Hematopoietic multipotent progenitor cell treated with erythropoietin and hydrocortisone succinate and interleukin-3 and kit ligand, for 6 days (in vitro differentiated cells): Measurements from ENCODE around the gene SLC39A3.

Experiments
- DNase-seq: peaks from one replicate; pipeline ENCODE4 v3.0.0-alpha.2; 2015

SLC39A3 gene

GRCh38 chr19:2768365-2769132 lies 28.7 kb upstream of the SLC39A3 start:
- DNase-seq = no peak

GRCh38 chr19:2767688-2768087 lies 27.9 kb upstream of the SLC39A3 start:
- DNase-seq = no peak

- no peak for DNase-seq
Observed at GRCh38 chr19:2766594-2767372, 27.0 kb upstream of the SLC39A3 start.

GRCh38 chr19:2765376-2765775 lies 25.6 kb upstream of the SLC39A3 start:
- no peak for DNase-seq

GRCh38 chr19:2764945-2765344 lies 25.1 kb upstream of the SLC39A3 start:
- DNase-seq = no peak

- DNase-seq = no peak
Observed at GRCh38 chr19:2763687-2764086, 23.9 kb upstream of the SLC39A3 start.

- DNase-seq = no peak
Observed at GRCh38 chr19:2762783-2763496, 23.1 kb upstream of the SLC39A3 start.

- no peak for DNase-seq
Observed at GRCh38 chr19:2761876-2762782, 22.3 kb upstream of the SLC39A3 start.

- no peak for DNase-seq
Observed at GRCh38 chr19:2761309-2761677, 21.5 kb upstream of the SLC39A3 start.

GRCh38 chr19:2759965-2760364 lies 20.1 kb upstream of the SLC39A3 start:
- no peak for DNase-seq

GRCh38 chr19:2759362-2759761 lies 19.5 kb upstream of the SLC39A3 start:
- no peak for DNase-seq

- DNase-seq = no peak
Observed at GRCh38 chr19:2758601-2759313, 18.9 kb upstream of the SLC39A3 start.

GRCh38 chr19:2756921-2757881 lies 17.4 kb upstream of the SLC39A3 start:
- no peak for DNase-seq

- no peak for DNase-seq
Observed at GRCh38 chr19:2756477-2756876, 16.7 kb upstream of the SLC39A3 start.

GRCh38 chr19:2755811-2756210 lies 16.0 kb upstream of the SLC39A3 start:
- no peak for DNase-seq

- no peak for DNase-seq
Observed at GRCh38 chr19:2755448-2755705, 15.6 kb upstream of the SLC39A3 start.

- no peak for DNase-seq
Observed at GRCh38 chr19:2754659-2755447, 15.0 kb upstream of the SLC39A3 start.

GRCh38 chr19:2751438-2751830 lies 11.6 kb upstream of the SLC39A3 start:
- no peak for DNase-seq

- no peak for DNase-seq
Observed at GRCh38 chr19:2750808-2751437, 11.1 kb upstream of the SLC39A3 start.

GRCh38 chr19:2747349-2747748 lies 7.5 kb upstream of the SLC39A3 start:
- DNase-seq = no peak
